CMK (cell line): Measurements from ENCODE around the gene ZNF224.
A peak's percentile ranks its signal among the peaks of the same experiment; 100 is the strongest.

Source experiments
- DNase-seq: peaks from one replicate; pipeline ENCODE4 v3.0.0-alpha.2; 2010; ENCODE audit warnings: low read depth

Gene ZNF224

GRCh38 chr19:44131955-44132354, 37.8 kb downstream of the ZNF224 start:
- DNase-seq, result no peak

- peak; percentile 49 for DNase-seq
These were observed 47.3 kb downstream of the ZNF224 start, which contains the start of gene ZNF234 for GRCh38 chr19:44141191-44142058. ZNF234 (plus strand) TSS chr19:44141554; CDS start chr19:44144633, 3,079 bp downstream.

- no peak for DNase-seq
These were observed 47.9 kb downstream of the ZNF224 start for GRCh38 chr19:44142059-44142433.

GRCh38 chr19:44149776-44150175, 55.6 kb downstream of the ZNF224 start:
- DNase-seq, result no peak

GRCh38 chr19:44151491-44151890, 57.3 kb downstream of the ZNF224 start:
- no peak for DNase-seq

GRCh38 chr19:44156475-44156874, 62.3 kb downstream of the ZNF224 start:
- no peak for DNase-seq
